ENCODE data around the gene CNN3.

Gene CNN3

GRCh38 chr1:94887106-94887505, 39.8 kb downstream of the CNN3 start:
- no peak for DNase-seq

GRCh38 chr1:94886361-94886760, 40.5 kb downstream of the CNN3 start:
- no peak for DNase-seq

GRCh38 chr1:94884507-94884906, 42.4 kb downstream of the CNN3 start:
- no peak for DNase-seq

GRCh38 chr1:94884106-94884505, 42.8 kb downstream of the CNN3 start:
- peak; percentile 89 for DNase-seq

GRCh38 chr1:94883691-94884090, 43.2 kb downstream of the CNN3 start:
- DNase-seq, result peak; percentile 56

- DNase-seq, result no peak
These were observed 48.6 kb downstream of the CNN3 start for GRCh38 chr1:94878329-94878728.

- peak; percentile 41 for DNase-seq
These were observed 50.5 kb downstream of the CNN3 start for GRCh38 chr1:94876362-94876761.

GRCh38 chr1:94875794-94876193, 51.1 kb downstream of the CNN3 start:
- DNase-seq, result no peak

GRCh38 chr1:94874423-94874822, 52.5 kb downstream of the CNN3 start:
- no peak for DNase-seq

- peak; percentile 62 for DNase-seq
These were observed 53.2 kb downstream of the CNN3 start for GRCh38 chr1:94873520-94874351.

GRCh38 chr1:94872771-94873495, 54.0 kb downstream of the CNN3 start:
- peak; percentile 42 for DNase-seq

- DNase-seq, result peak; percentile 48
These were observed 55.9 kb downstream of the CNN3 start for GRCh38 chr1:94871031-94871430.

GRCh38 chr1:94866164-94866807, 60.6 kb downstream of the CNN3 start:
- DNase-seq, result peak; percentile 97

GRCh38 chr1:94865360-94865759, 61.5 kb downstream of the CNN3 start:
- peak; percentile 80 for DNase-seq

- DNase-seq, result no peak
These were observed 62.1 kb downstream of the CNN3 start for GRCh38 chr1:94864821-94865220.

GRCh38 chr1:94863919-94864318, 63.0 kb downstream of the CNN3 start:
- peak; percentile 91 for DNase-seq

- DNase-seq, result peak; percentile 80
These were observed 63.5 kb downstream of the CNN3 start for GRCh38 chr1:94863297-94863911.

GRCh38 chr1:94862718-94863117, 64.2 kb downstream of the CNN3 start:
- no peak for DNase-seq

- DNase-seq, result no peak
These were observed 67.7 kb downstream of the CNN3 start for GRCh38 chr1:94859174-94859573.

GRCh38 chr1:94858276-94858675, 68.6 kb downstream of the CNN3 start:
- no peak for DNase-seq

- no peak for DNase-seq
These were observed 70.0 kb downstream of the CNN3 start for GRCh38 chr1:94856868-94857267.

GRCh38 chr1:94856004-94856403, 70.9 kb downstream of the CNN3 start:
- no peak for DNase-seq

GRCh38 chr1:94855307-94855700, 71.6 kb downstream of the CNN3 start:
- DNase-seq, result peak; percentile 31
